GM12878 (cell line): ENCODE data around the gene B3GALNT2. TPM values are rescaled to one million over a fixed set of nuclear protein-coding genes. Genes with fewer than 3 reads are reported as not detected.

Experiments used
- BACH1 ChIP-seq: fragments of 450-650 bp; IDR thresholded peaks from 2 replicates; pipeline ENCODE4 v1.6.1; 2017; ENCODE audit warnings: mild to moderate bottlenecking, borderline replicate concordance
- HDAC6 ChIP-seq: fragments of 200-600 bp; sonication (generic); IDR thresholded peaks from one replicate; pipeline ENCODE4 v1.8.0; 2017; ENCODE audit warnings: antibody characterized with exemption; ENCODE audit not compliant: unreplicated experiment
- HDGF ChIP-seq: fragments of 450-650 bp; IDR thresholded peaks from 2 replicates; pipeline ENCODE4 v1.6.1; 2016; ENCODE audit warnings: antibody characterized with exemption
- MTA3 ChIP-seq: IDR thresholded peaks from 2 replicates; pipeline ENCODE4 v1.6.1; 2012; ENCODE audit warnings: low read length, inconsistent platforms, borderline replicate concordance
- SIN3A ChIP-seq: IDR thresholded peaks from 2 replicates; pipeline ENCODE4 v1.6.1; 2012; ENCODE audit warnings: low read depth, low read length, improper control_type of control experiment
- SMAD1 ChIP-seq: fragments of 450-650 bp; IDR thresholded peaks from 2 replicates; pipeline ENCODE4 v1.6.1; 2018; ENCODE audit warnings: mild to moderate bottlenecking, low read depth; ENCODE audit not compliant: partially characterized antibody
- SMC3 ChIP-seq: IDR thresholded peaks from 2 replicates; pipeline ENCODE4 v1.6.1; 2011; ENCODE audit warnings: low read length, improper control_type of control experiment, borderline replicate concordance
- SREBF2 ChIP-seq: IDR thresholded peaks from 2 replicates; pipeline ENCODE4 v1.6.1; 2012; ENCODE audit warnings: mild to moderate bottlenecking, low read length
- ZNF274 ChIP-seq: IDR thresholded peaks from one replicate; pipeline ENCODE4 v1.8.0; 2011; ENCODE audit not compliant: insufficient read length, insufficient read depth
- polyA plus RNA-seq, 11 experiments: library from polyadenylated mRNA; depleted of rRNA in 4 of 11; unstranded in 6 of 11; stranded (reverse) in 5 of 11; fragments of >200 nt; fragmentation: Nextera tagmentation in 4 of 11; fragmentation: Illumina TruSeq in 1 of 11; extraction: Ambion mirVana in 4 of 11; extraction: Trizol in 1 of 11; gene quantifications; 1 replicate in 1 of 11; 2 replicates in 10 of 11; pipeline versions ENCODE4 v1.2.1 to v1.2.3, GENCODE V29; 2011 to 2016; ENCODE audit warnings: inconsistent platforms in 2 of 11, missing spikeins in 2 of 11, low read depth in 1 of 11
- total RNA-seq, 4 experiments: library from RNA; depleted of rRNA in 3 of 4; stranded (reverse); fragments of >200 nt in 3 of 4; fragmentation: Illumina TruSeq in 1 of 4; extraction: Trizol in 1 of 4; gene quantifications; 2 replicates each; pipeline versions ENCODE4 v1.2.1 to v1.2.3, GENCODE V29; 2013 to 2021
- TF ChIP-seq, protein P1 (sequence below): IDR thresholded peaks from 2 replicates; pipeline ENCODE4 v1.6.1; 2011; ENCODE audit warnings: mild to moderate bottlenecking, low read depth, low read length, moderate library complexity; ENCODE audit not compliant: insufficient replicate concordance
- TF ChIP-seq, protein P2 (sequence below): fragments of 450-650 bp; IDR thresholded peaks from 2 replicates; pipeline ENCODE4 v1.6.1; 2018; ENCODE audit warnings: borderline replicate concordance, mild to moderate bottlenecking; ENCODE audit not compliant: partially characterized antibody

Gene B3GALNT2
- total and polyA plus RNA-seq, 10 of the 15 experiments (the other 5 are each of a cell fraction or from before 2014, with no cell fraction given): 0.77 to 19.7 (median 12.7) TPM

DNA sequence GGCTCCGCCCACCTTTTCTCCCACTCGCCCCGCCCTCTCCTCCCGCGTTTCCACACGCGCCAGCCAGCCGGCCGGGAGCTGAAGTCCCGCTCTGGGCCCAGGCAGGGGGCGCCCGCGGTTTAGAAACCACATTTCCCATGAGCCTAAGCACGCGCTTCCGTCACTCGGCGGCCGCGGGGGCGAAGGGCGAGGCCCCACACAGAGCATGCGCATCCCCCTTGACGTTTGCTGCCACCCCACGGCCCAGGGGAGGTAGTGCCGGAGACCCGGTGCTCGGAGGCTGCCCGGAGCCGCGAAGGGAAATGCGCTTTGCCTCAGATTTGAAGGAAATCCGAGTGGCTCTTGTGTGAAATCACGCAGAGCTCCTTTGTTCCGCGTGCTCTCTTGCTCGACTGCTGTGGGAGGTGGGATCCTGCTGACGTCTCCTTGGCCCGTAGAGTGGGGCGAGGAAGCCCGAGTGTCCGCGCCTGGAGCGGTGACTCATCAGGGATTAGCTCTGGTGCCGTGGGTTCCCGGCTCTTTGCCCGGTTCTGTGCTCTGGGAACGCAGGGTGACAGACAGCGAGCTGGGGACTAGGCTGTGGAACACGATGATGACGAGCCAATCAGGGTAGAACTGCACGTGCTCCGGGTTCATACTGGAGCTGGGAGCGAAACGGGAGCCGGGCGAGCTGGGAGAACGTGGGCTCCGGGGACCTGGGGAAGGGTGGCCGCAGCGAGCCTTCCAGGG is 406 bp upstream of the B3GALNT2 start (continued):
- TF ChIP-seq, protein P1, sequence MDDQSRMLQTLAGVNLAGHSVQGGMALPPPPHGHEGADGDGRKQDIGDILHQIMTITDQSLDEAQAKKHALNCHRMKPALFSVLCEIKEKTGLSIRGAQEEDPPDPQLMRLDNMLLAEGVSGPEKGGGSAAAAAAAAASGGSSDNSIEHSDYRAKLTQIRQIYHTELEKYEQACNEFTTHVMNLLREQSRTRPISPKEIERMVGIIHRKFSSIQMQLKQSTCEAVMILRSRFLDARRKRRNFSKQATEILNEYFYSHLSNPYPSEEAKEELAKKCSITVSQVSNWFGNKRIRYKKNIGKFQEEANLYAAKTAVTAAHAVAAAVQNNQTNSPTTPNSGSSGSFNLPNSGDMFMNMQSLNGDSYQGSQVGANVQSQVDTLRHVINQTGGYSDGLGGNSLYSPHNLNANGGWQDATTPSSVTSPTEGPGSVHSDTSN: no peak
- no peak for TF ChIP-seq MTA3
- TF ChIP-seq, protein P2, sequence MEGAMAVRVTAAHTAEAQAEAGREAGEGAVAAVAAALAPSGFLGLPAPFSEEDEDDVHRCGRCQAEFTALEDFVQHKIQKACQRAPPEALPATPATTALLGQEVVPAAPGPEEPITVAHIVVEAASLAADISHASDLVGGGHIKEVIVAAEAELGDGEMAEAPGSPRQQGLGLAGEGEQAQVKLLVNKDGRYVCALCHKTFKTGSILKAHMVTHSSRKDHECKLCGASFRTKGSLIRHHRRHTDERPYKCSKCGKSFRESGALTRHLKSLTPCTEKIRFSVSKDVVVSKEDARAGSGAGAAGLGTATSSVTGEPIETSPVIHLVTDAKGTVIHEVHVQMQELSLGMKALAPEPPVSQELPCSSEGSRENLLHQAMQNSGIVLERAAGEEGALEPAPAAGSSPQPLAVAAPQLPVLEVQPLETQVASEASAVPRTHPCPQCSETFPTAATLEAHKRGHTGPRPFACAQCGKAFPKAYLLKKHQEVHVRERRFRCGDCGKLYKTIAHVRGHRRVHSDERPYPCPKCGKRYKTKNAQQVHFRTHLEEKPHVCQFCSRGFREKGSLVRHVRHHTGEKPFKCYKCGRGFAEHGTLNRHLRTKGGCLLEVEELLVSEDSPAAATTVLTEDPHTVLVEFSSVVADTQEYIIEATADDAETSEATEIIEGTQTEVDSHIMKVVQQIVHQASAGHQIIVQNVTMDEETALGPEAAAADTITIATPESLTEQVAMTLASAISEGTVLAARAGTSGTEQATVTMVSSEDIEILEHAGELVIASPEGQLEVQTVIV: no peak
- TF ChIP-seq SMAD1: no peak
- TF ChIP-seq SMC3: peak; percentile 38; the same call in 1 of the 2 replicates
- 0 out of 2 replicates have a peak, but pooled peaks have one; percentile 5 for TF ChIP-seq BACH1
- TF ChIP-seq HDAC6: no peak
- peak; percentile 76; the same call in 1 of the 2 replicates for TF ChIP-seq HDGF
- no peak for TF ChIP-seq SREBF2
- TF ChIP-seq ZNF274: no peak
- no peak for TF ChIP-seq SIN3A
